SK-N-SH (cell line): ENCODE measurements around the gene ATF3. TPM values are rescaled to one million over a fixed set of nuclear protein-coding genes. Genes with fewer than 3 reads are reported as not detected.

Source experiments
- CTCF ChIA-PET: fragments of 300-600, 350-600 bp; formaldehyde crosslinking; extraction: SDS; loops from one replicate; lab custom pipeline; 2021; lab: Yijun Ruan, JAX
- POLR2A ChIA-PET: fragments of 350-600 bp; sonication (Branson Sonifier 250); formaldehyde crosslinking; extraction: SDS; loops from one replicate; lab custom pipeline; 2020; ENCODE audit warnings: antibody characterized with exemption, inconsistent platforms; lab: Yijun Ruan, JAX
- DNase-seq: peaks from one replicate; pipeline ENCODE4 v3.0.0; 2012
- H2AFZ ChIP-seq: fragments of 200-600 bp; sonication (generic); 2 replicates; pipeline ENCODE4 v1.8.1; 2016; ENCODE audit warnings: antibody characterized with exemption, mild to moderate bottlenecking, low read depth
- H3F3A ChIP-seq: fragments of 200-600 bp; sonication (generic); replicated peaks from 2 replicates; pipeline ENCODE3; 2016; ENCODE audit warnings: antibody characterized with exemption, mild to moderate bottlenecking; ENCODE audit not compliant: insufficient read depth
- H3K27ac ChIP-seq, 2 experiments: fragments of 200-500 bp in 1 of 2; fragments of 200-600 bp in 1 of 2; sonication (Bioruptor generic) in 1 of 2; sonication (generic), shearing (Covaris generic) in 1 of 2; 2 replicates each; pipeline versions ENCODE4 v1.5.1 to v1.6.1; 2014 to 2016; ENCODE audit warnings: low read depth in 2 of 2, inconsistent platforms in 1 of 2, low read length in 1 of 2, mild to moderate bottlenecking in 1 of 2, mixed read lengths in 1 of 2
- H3K27me3 ChIP-seq: fragments of 200-600 bp; sonication (generic), shearing (Covaris generic); 2 replicates; pipeline ENCODE4 v1.6.1; 2016; ENCODE audit warnings: mixed run types; ENCODE audit not compliant: insufficient read depth
- H3K36me3 ChIP-seq, 2 experiments: fragments of 200-500 bp in 1 of 2; fragments of 200-600 bp in 1 of 2; sonication (Bioruptor generic) in 1 of 2; sonication (generic) in 1 of 2; replicated peaks in 1 of 2; 2 replicates each; pipeline versions ENCODE3 to v1.5.1; 2014 to 2016; ENCODE audit warnings: low read length in 1 of 2, mild to moderate bottlenecking in 1 of 2; ENCODE audit not compliant: insufficient read depth in 2 of 2, control insufficient read depth in 1 of 2
- H3K4me1 ChIP-seq, 2 experiments: fragments of 200-500 bp in 1 of 2; fragments of 200-600 bp in 1 of 2; sonication (Bioruptor generic) in 1 of 2; sonication (generic), shearing (Covaris generic) in 1 of 2; 2 replicates each; pipeline versions ENCODE4 v1.5.1 to v1.6.1; 2014 to 2016; ENCODE audit warnings: low read depth in 1 of 2, low read length in 1 of 2, mixed run types in 1 of 2; ENCODE audit not compliant: insufficient read depth in 2 of 2, control insufficient read depth in 1 of 2
- H3K4me2 ChIP-seq: fragments of 200-600 bp; sonication (generic), shearing (Covaris generic); 2 replicates; pipeline ENCODE4 v1.6.1; 2017; ENCODE audit warnings: mixed run types
- H3K4me3 ChIP-seq, 2 experiments: fragments of 200-500 bp in 1 of 2; fragments of 200-600 bp in 1 of 2; sonication (Bioruptor generic) in 1 of 2; sonication (generic), shearing (Covaris generic) in 1 of 2; 2 replicates each; pipeline versions ENCODE4 v1.5.1 to v1.8.1; 2014 to 2016; ENCODE audit warnings: low read depth in 2 of 2, inconsistent platforms in 1 of 2, low read length in 1 of 2, mild to moderate bottlenecking in 1 of 2, mixed read lengths in 1 of 2, moderate library complexity in 1 of 2
- H3K79me2 ChIP-seq: fragments of 200-600 bp; sonication (generic); 2 replicates; pipeline ENCODE4 v1.8.1; 2017; ENCODE audit warnings: mild to moderate bottlenecking; ENCODE audit not compliant: insufficient read depth
- H3K9ac ChIP-seq: fragments of 200-600 bp; sonication (generic); 2 replicates; pipeline ENCODE4 v1.6.1; 2017; ENCODE audit warnings: mixed run types
- H3K9me2 ChIP-seq: fragments of 200-600 bp; sonication (generic); 2 replicates; pipeline ENCODE4 v1.6.1; 2017; ENCODE audit warnings: mixed run types
- H3K9me3 ChIP-seq: fragments of 200-600 bp; sonication (generic); 2 replicates; pipeline ENCODE4 v1.6.1; 2017; ENCODE audit warnings: mixed run types, mild to moderate bottlenecking, moderate library complexity
- H4K20me1 ChIP-seq: fragments of 200-600 bp; sonication (generic); 2 replicates; pipeline ENCODE4 v1.6.1; 2017; ENCODE audit warnings: mild to moderate bottlenecking, mixed run types; ENCODE audit not compliant: insufficient read depth
- CHD2 ChIP-seq: fragments of 150-350 bp; IDR thresholded peaks from 2 replicates; pipeline ENCODE4 v1.6.1; 2018; ENCODE audit warnings: low read length; ENCODE audit not compliant: partially characterized antibody
- ELF1 ChIP-seq: IDR thresholded peaks from 2 replicates; pipeline ENCODE4 v1.4.0; 2012
- EZH2phosphoT487 ChIP-seq: fragments of 200-600 bp; sonication (generic); IDR thresholded peaks from 2 replicates; pipeline ENCODE4 v1.6.1; 2017; ENCODE audit warnings: low read depth, mixed run types, mild to moderate bottlenecking, antibody characterized with exemption, moderate library complexity, borderline replicate concordance
- FOSL2 ChIP-seq: IDR thresholded peaks from 2 replicates; pipeline ENCODE4 v1.4.0; 2012; ENCODE audit warnings: low read depth, mild to moderate bottlenecking, moderate library complexity, borderline replicate concordance
- FOXJ3 ChIP-seq: sonication (generic); formaldehyde crosslinking; IDR thresholded peaks from 2 replicates; pipeline ENCODE4 v1.5.1; 2020; ENCODE audit warnings: mild to moderate bottlenecking, missing genetic modification reagents
- FOXM1 ChIP-seq: IDR thresholded peaks from 2 replicates; pipeline ENCODE4 v1.4.0; 2012; ENCODE audit warnings: low read depth, mild to moderate bottlenecking
- JUND ChIP-seq: IDR thresholded peaks from 2 replicates; pipeline ENCODE4 v1.4.0; 2012
- NFIC ChIP-seq: IDR thresholded peaks from 2 replicates; pipeline ENCODE4 v1.4.0; 2012; ENCODE audit warnings: borderline replicate concordance
- NRF1 ChIP-seq: IDR thresholded peaks from 2 replicates; pipeline ENCODE4 v1.6.1; 2012; ENCODE audit warnings: low read depth, mild to moderate bottlenecking, low read length
- PBX3 ChIP-seq: IDR thresholded peaks from 2 replicates; pipeline ENCODE4; 2012
- RAD21 ChIP-seq: IDR thresholded peaks from 2 replicates; pipeline ENCODE4 v1.6.1; 2012; ENCODE audit warnings: mild to moderate bottlenecking, low read length
- REST ChIP-seq: IDR thresholded peaks from 2 replicates; pipeline ENCODE4 v1.6.1; 2012; ENCODE audit warnings: mild to moderate bottlenecking, low read depth, low read length, moderate library complexity
- RXRA ChIP-seq: IDR thresholded peaks from 2 replicates; pipeline ENCODE4 v1.4.0; 2012; ENCODE audit warnings: low read depth, mild to moderate bottlenecking, borderline replicate concordance
- SIN3A ChIP-seq: IDR thresholded peaks from 2 replicates; pipeline ENCODE4 v1.6.1; 2012; ENCODE audit warnings: low read depth, mild to moderate bottlenecking, low read length, moderate library complexity, borderline replicate concordance
- TAF1 ChIP-seq: IDR thresholded peaks from 2 replicates; pipeline ENCODE4 v1.6.1; 2012; ENCODE audit warnings: low read depth, mild to moderate bottlenecking, low read length, moderate library complexity, borderline replicate concordance
- TCF12 ChIP-seq: IDR thresholded peaks from 2 replicates; pipeline ENCODE4 v1.4.0; 2012
- YY1 ChIP-seq: IDR thresholded peaks from 2 replicates; pipeline ENCODE4 v1.4.0; 2012; ENCODE audit warnings: low read depth, mild to moderate bottlenecking
- ZBTB33 ChIP-seq: IDR thresholded peaks from 2 replicates; pipeline ENCODE4 v1.4.0; 2012; ENCODE audit warnings: low read depth, borderline replicate concordance
- WGBS: methylation state at CpG from one replicate; pipeline ENCODE4 v1.1.6; 2017; ENCODE audit warnings: low lambda C conversion rate; 5-methylcytosine and 5-hydroxymethylcytosine counted together
- polyA plus RNA-seq, 3 experiments: library from polyadenylated mRNA; depleted of rRNA; stranded (reverse); fragments of >200 nt; gene quantifications; 2 replicates each; pipeline ENCODE4 v1.2.3, GENCODE V29; 2012
- TF ChIP-seq, protein P1 (sequence below): fragments of 200-600 bp; sonication (generic); IDR thresholded peaks from 2 replicates; pipeline ENCODE4 v1.6.1; 2017; ENCODE audit warnings: antibody characterized with exemption, mild to moderate bottlenecking, moderate library complexity
- TF ChIP-seq, protein P2 (sequence below): fragments of 150-350 bp; IDR thresholded peaks from 2 replicates; pipeline ENCODE4 v1.6.1; 2016; ENCODE audit warnings: mild to moderate bottlenecking, low read depth, low read length

Gene ATF3
- polyA plus RNA-seq, 1 of the 3 experiments (the other 2 are of a cell fraction), result 29.7 TPM

- H3K9me2 ChIP-seq, result no peaks in the 10 kb centered on the region
- ChIA-PET CTCF (no interaction called here), POLR2A (no interaction called here)
- no peaks in the 10 kb centered on the region for H3K4me1 ChIP-seq
- H3K4me3 ChIP-seq, result no peak overlapping the region
- H3K79me2 ChIP-seq, result no peaks in the 10 kb centered on the region
- H3K27ac ChIP-seq, result no peak overlapping the region
- H3K9me3 ChIP-seq, result no peaks in the 10 kb centered on the region; the same call in 1 of the 2 replicates
- TF ChIP-seq, protein P1, sequence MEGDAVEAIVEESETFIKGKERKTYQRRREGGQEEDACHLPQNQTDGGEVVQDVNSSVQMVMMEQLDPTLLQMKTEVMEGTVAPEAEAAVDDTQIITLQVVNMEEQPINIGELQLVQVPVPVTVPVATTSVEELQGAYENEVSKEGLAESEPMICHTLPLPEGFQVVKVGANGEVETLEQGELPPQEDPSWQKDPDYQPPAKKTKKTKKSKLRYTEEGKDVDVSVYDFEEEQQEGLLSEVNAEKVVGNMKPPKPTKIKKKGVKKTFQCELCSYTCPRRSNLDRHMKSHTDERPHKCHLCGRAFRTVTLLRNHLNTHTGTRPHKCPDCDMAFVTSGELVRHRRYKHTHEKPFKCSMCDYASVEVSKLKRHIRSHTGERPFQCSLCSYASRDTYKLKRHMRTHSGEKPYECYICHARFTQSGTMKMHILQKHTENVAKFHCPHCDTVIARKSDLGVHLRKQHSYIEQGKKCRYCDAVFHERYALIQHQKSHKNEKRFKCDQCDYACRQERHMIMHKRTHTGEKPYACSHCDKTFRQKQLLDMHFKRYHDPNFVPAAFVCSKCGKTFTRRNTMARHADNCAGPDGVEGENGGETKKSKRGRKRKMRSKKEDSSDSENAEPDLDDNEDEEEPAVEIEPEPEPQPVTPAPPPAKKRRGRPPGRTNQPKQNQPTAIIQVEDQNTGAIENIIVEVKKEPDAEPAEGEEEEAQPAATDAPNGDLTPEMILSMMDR, result no peak
- TF ChIP-seq CHD2 (no peak), TAF1 (no peak), ELF1 (no peak), NRF1 (no peak), TCF12 (no peak), EZH2phosphoT487 (no peak), RXRA (no peak), FOXJ3 (no peak), ZBTB33 (no peak), PBX3 (no peak), SIN3A (no peak), JUND (no peak), FOSL2 (no peak), NFIC (no peak), REST (no peak), FOXM1 (no peak), YY1 (no peak), RAD21 (no peak)
- TF ChIP-seq, protein P2, sequence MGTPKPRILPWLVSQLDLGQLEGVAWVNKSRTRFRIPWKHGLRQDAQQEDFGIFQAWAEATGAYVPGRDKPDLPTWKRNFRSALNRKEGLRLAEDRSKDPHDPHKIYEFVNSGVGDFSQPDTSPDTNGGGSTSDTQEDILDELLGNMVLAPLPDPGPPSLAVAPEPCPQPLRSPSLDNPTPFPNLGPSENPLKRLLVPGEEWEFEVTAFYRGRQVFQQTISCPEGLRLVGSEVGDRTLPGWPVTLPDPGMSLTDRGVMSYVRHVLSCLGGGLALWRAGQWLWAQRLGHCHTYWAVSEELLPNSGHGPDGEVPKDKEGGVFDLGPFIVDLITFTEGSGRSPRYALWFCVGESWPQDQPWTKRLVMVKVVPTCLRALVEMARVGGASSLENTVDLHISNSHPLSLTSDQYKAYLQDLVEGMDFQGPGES, result no peak
- H2AFZ ChIP-seq, result no peak overlapping the region
- H3K9ac ChIP-seq, result no peak overlapping the region
- H3K36me3 ChIP-seq, result no peaks in the 10 kb centered on the region
- H4K20me1 ChIP-seq, result no peaks in the 10 kb centered on the region
- H3F3A ChIP-seq, result no peaks in the 10 kb centered on the region
- H3K27me3 ChIP-seq, result no peaks in the 10 kb centered on the region
- 87% methylated on average over 8 of the region's 8 CpGs for WGBS
- DNase-seq, result no peak
- no peak overlapping the region for H3K4me2 ChIP-seq
Observed at GRCh38 chr1:212581034-212581433, 27.5 kb upstream of the ATF3 start.
